DMS114 treated with DMSO at 0.1 percent for 48 hours (cell line): ENCODE results near the gene FOXO3.

Experiments used
- DNase-seq: peaks from one replicate; lab custom pipeline; 2025; ENCODE audit not compliant: unreplicated experiment; lab: John Stamatoyannopoulos, UW

FOXO3 gene

GRCh38 chr6:108574457-108575141, 13.9 kb downstream of the FOXO3 start:
- DNase-seq: no peak

GRCh38 chr6:108575905-108576494, 15.3 kb downstream of the FOXO3 start:
- DNase-seq: no peak

- no peak for DNase-seq
Measured at GRCh38 chr6:108576709-108577108, 16.0 kb downstream of the FOXO3 start.

GRCh38 chr6:108578166-108578565, 17.4 kb downstream of the FOXO3 start:
- no peak for DNase-seq

- no peak for DNase-seq
Measured at GRCh38 chr6:108578595-108579327, 18.0 kb downstream of the FOXO3 start.

GRCh38 chr6:108579328-108579721, 18.6 kb downstream of the FOXO3 start:
- DNase-seq: no peak

- no peak for DNase-seq
Measured at GRCh38 chr6:108580646-108581045, 19.9 kb downstream of the FOXO3 start.

- no peak for DNase-seq
Measured at GRCh38 chr6:108581237-108581931, 20.7 kb downstream of the FOXO3 start.

- no peak for DNase-seq
Measured at GRCh38 chr6:108581932-108582475, 21.3 kb downstream of the FOXO3 start.

- DNase-seq: no peak
Measured at GRCh38 chr6:108582618-108583017, 21.9 kb downstream of the FOXO3 start.

GRCh38 chr6:108584323-108584722, 23.6 kb downstream of the FOXO3 start:
- no peak for DNase-seq

- no peak for DNase-seq
Measured at GRCh38 chr6:108585359-108585758, 24.6 kb downstream of the FOXO3 start.

- no peak for DNase-seq
Measured at GRCh38 chr6:108585921-108586536, 25.3 kb downstream of the FOXO3 start.

- DNase-seq: no peak
Measured at GRCh38 chr6:108587258-108588059, 26.7 kb downstream of the FOXO3 start.

- DNase-seq: no peak
Measured at GRCh38 chr6:108588586-108588985, 27.9 kb downstream of the FOXO3 start.

- DNase-seq: no peak
Measured at GRCh38 chr6:108589244-108589791, 28.6 kb downstream of the FOXO3 start.

- no peak for DNase-seq
Measured at GRCh38 chr6:108591040-108591816, 30.5 kb downstream of the FOXO3 start.

GRCh38 chr6:108592371-108593337, 31.9 kb downstream of the FOXO3 start:
- DNase-seq: no peak
